MM.1S (cell line): Measurements from ENCODE around the gene GRIK3.

Experiments
- DNase-seq: peaks from one replicate; pipeline ENCODE4 v3.0.0-alpha.2; 2015
- H2AFZ ChIP-seq: fragments of 300-600 bp; sonication (generic); 2 replicates; pipeline ENCODE4 v1.6.0; 2016; ENCODE audit warnings: antibody characterized with exemption, low read length
- H3F3A ChIP-seq: fragments of 300-600 bp; sonication (generic); 2 replicates; pipeline ENCODE4 v1.6.1; 2016; ENCODE audit warnings: mild to moderate bottlenecking, antibody characterized with exemption, low read length, moderate library complexity, mixed read lengths; ENCODE audit not compliant: insufficient read depth
- H3K27ac ChIP-seq: fragments of 300-600 bp; sonication (generic); 2 replicates; pipeline ENCODE4 v1.5.1; 2016; ENCODE audit warnings: mild to moderate bottlenecking, low read length
- H3K27me3 ChIP-seq: fragments of 300-600 bp; sonication (generic); replicated peaks from 2 replicates; pipeline ENCODE4 v1.6.0; 2016; ENCODE audit warnings: low read length; ENCODE audit not compliant: insufficient read depth
- H3K36me3 ChIP-seq: fragments of 300-600 bp; sonication (generic); replicated peaks from 2 replicates; pipeline ENCODE4 v1.6.1; 2016; ENCODE audit warnings: mild to moderate bottlenecking, low read length, mixed read lengths; ENCODE audit not compliant: insufficient read depth
- H3K4me1 ChIP-seq: fragments of 300-600 bp; sonication (generic); 2 replicates; pipeline ENCODE4 v1.6.1; 2016; ENCODE audit warnings: low read length, mixed read lengths
- H3K4me2 ChIP-seq: fragments of 300-600 bp; sonication (generic); 2 replicates; pipeline ENCODE4 v1.6.0; 2016; ENCODE audit warnings: low read depth, low read length
- H3K4me3 ChIP-seq: fragments of 300-600 bp; sonication (generic); 2 replicates; pipeline ENCODE4 v1.5.1; 2016; ENCODE audit warnings: low read length, mixed read lengths
- H3K79me2 ChIP-seq: fragments of 300-600 bp; sonication (generic); 2 replicates; pipeline ENCODE4 v1.6.1; 2016; ENCODE audit warnings: mixed run types, low read length, mixed read lengths
- H3K9ac ChIP-seq: fragments of 300-600 bp; sonication (generic); 2 replicates; pipeline ENCODE4 v1.6.1; 2016; ENCODE audit warnings: low read length, mixed read lengths
- H3K9me2 ChIP-seq: fragments of 300-600 bp; sonication (generic); replicated peaks from 2 replicates; pipeline ENCODE4 v1.6.1; 2016; ENCODE audit warnings: mild to moderate bottlenecking, low read length, mixed read lengths; ENCODE audit not compliant: insufficient read depth
- H3K9me3 ChIP-seq: fragments of 300-600 bp; sonication (generic); replicated peaks from 2 replicates; pipeline ENCODE4 v1.6.1; 2016; ENCODE audit warnings: mild to moderate bottlenecking, low read length, mixed read lengths; ENCODE audit not compliant: insufficient read depth
- H4K20me1 ChIP-seq: fragments of 300-600 bp; sonication (generic); 2 replicates; pipeline ENCODE4 v1.6.1; 2016; ENCODE audit warnings: mild to moderate bottlenecking, low read length, moderate library complexity, mixed read lengths; ENCODE audit not compliant: insufficient read depth
- CTCF ChIP-seq: fragments of 300-600 bp; sonication (generic); IDR thresholded peaks from 2 replicates; pipeline ENCODE4 v1.5.1; 2016; ENCODE audit warnings: antibody characterized with exemption, low read length, mixed read lengths
- EZH2 ChIP-seq: fragments of 300-600 bp; sonication (generic); optimal IDR thresholded peaks from 2 replicates; pipeline ENCODE3; 2017; ENCODE audit warnings: low read depth, mild to moderate bottlenecking, antibody characterized with exemption, low read length, mixed read lengths
- EZH2phosphoT487 ChIP-seq: fragments of 300-600 bp; sonication (generic); IDR thresholded peaks from 2 replicates; pipeline ENCODE4 v1.6.1; 2018; ENCODE audit warnings: antibody characterized with exemption, low read length

The GRIK3 gene

DNA sequence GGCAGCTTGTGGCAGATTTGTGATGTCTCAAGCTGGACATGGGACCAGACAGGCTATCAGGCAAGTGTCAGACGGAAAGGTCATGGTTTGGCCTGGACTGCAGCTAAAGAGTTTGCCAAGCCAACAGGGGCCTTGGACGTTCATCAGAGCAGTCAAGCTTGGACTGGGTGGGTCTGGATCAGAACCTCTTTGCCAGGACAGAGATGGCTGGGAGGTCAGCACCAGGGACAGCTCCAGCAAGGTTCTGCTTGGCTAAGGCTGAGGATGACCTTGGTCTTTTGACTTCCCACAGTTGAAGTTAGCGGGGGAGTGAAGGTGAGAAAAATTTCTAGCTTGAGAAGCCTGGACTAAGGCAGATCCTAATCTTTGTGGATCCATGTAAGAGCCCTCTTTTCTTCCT is 68.1 kb downstream of the GRIK3 start:
- H3K27ac ChIP-seq: no peak overlapping the region
- no peak for DNase-seq
- H3K4me1 ChIP-seq: no peaks in the 10 kb centered on the region
- peaks cover 53% of the 10 kb centered on the region for H3K27me3 ChIP-seq
- TF ChIP-seq EZH2 (no peak), CTCF (no peak), EZH2phosphoT487 (no peak)
- H3K79me2 ChIP-seq: no peaks in the 10 kb centered on the region
- H3K4me3 ChIP-seq: no peak overlapping the region
- no peaks in the 10 kb centered on the region for H3K9me3 ChIP-seq
- H3K9ac ChIP-seq: no peak overlapping the region
- H4K20me1 ChIP-seq: no peaks in the 10 kb centered on the region
- no peak overlapping the region for H3K4me2 ChIP-seq
- no peaks in the 10 kb centered on the region for H3K36me3 ChIP-seq
- no peaks in the 10 kb centered on the region for H3F3A ChIP-seq
- no peak overlapping the region for H2AFZ ChIP-seq
- no peaks in the 10 kb centered on the region for H3K9me2 ChIP-seq

DNA sequence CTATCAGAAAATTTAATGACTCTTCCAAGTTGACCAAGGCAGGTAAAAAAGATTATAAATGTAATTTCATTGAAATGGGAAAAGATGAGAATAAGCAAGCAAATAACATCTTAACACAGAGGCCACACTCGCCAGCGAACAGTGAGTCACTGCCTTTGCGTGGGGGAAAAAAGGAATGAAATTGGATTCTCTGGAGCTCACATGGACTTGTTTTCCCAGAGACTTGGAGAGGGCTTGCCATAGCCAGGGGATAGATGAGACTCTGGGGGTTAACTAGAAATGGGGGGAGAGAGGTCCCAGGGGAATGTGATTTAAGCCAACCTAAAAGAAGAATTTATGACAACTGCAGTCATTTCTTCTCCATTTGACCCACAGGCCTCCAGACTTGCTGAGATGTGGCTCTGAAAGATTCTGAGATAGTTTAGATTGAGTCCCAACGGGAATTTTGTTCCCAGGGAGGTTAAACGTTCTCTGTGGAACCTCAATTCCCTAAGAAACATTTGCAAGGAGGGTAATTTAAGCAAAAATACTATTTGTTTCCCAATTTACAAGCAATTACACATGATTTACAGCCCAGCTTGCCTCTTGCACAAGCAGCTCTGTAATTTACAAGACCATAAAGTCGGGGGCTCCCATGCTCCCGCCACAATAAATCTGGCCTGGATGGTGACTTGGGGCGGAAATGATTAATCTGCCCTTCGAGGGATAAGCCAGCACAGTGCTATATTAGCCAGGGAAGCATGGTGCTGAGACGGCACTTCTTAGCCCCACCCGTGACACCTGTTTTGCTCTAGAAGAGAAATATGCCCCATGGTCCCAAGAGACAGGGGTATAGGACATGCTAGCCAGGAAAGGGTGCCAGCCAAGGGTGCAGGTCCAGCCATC is 68.8 kb downstream of the GRIK3 start:
- H2AFZ ChIP-seq: no peak overlapping the region
- H3K79me2 ChIP-seq: no peaks in the 10 kb centered on the region
- DNase-seq: no peak
- peaks cover 49% of the 10 kb centered on the region for H3K27me3 ChIP-seq
- no peaks in the 10 kb centered on the region for H3K9me3 ChIP-seq
- no peak overlapping the region for H3K27ac ChIP-seq
- H3K9me2 ChIP-seq: no peaks in the 10 kb centered on the region
- H3K9ac ChIP-seq: no peak overlapping the region
- no peaks in the 10 kb centered on the region for H3F3A ChIP-seq
- TF ChIP-seq EZH2phosphoT487: no peak
- TF ChIP-seq CTCF: no peak
- TF ChIP-seq EZH2: no peak
- H4K20me1 ChIP-seq: no peaks in the 10 kb centered on the region
- no peak overlapping the region for H3K4me2 ChIP-seq
- H3K36me3 ChIP-seq: no peaks in the 10 kb centered on the region
- H3K4me3 ChIP-seq: no peak overlapping the region
- H3K4me1 ChIP-seq: no peaks in the 10 kb centered on the region

GRCh38 chr1:36964830-36965229 is 69.5 kb downstream of the GRIK3 start:
- no peaks in the 10 kb centered on the region for H3F3A ChIP-seq
- no peak overlapping the region for H3K27ac ChIP-seq
- H2AFZ ChIP-seq: no peak overlapping the region
- no peak overlapping the region for H3K9ac ChIP-seq
- no peaks in the 10 kb centered on the region for H3K36me3 ChIP-seq
- no peaks in the 10 kb centered on the region for H3K9me2 ChIP-seq
- H4K20me1 ChIP-seq: no peaks in the 10 kb centered on the region
- no peaks in the 10 kb centered on the region for H3K79me2 ChIP-seq
- DNase-seq: no peak
- peaks cover 44% of the 10 kb centered on the region for H3K27me3 ChIP-seq
- H3K4me3 ChIP-seq: no peak overlapping the region
- no peak overlapping the region for H3K4me2 ChIP-seq
- TF ChIP-seq EZH2phosphoT487: no peak
- no peak for TF ChIP-seq EZH2
- TF ChIP-seq CTCF: no peak
- no peaks in the 10 kb centered on the region for H3K4me1 ChIP-seq
- no peaks in the 10 kb centered on the region for H3K9me3 ChIP-seq
